ENCODE measurements around the gene CCDC60.

Gene CCDC60

DNA sequence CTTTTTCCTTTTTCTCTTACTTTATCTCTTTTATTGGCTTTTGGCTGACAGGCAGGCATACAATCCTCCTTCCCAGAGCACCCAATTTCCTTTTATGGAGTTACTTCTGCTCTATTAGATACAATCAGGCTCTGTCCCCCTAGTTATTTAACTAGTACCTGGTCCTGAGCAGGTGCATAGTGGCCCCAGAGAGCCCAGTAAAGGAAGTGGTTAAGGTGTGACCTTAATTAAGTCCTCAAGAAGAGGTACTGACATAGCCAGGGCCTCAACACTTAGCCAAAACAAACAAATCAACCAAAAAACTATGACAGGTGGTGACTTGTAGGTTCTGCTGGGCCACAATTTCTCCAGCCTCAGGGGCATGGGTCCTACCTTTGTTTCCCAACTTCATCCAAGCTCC is 82.9 kb downstream of the CCDC60 start:
- TF ChIP-seq POLR2AphosphoS5 (IDR thresholded peaks at IDR 0.05; ENCODE audit: low read depth, low read length) (no peak), POU2F2 (IDR thresholded peaks at IDR 0.05; ENCODE audit: low read depth, low read length) (no peak), TAF1 (IDR thresholded peaks at IDR 0.05; ENCODE audit: low read depth, low read length) (no peak), SPI1 (IDR thresholded peaks at IDR 0.05; ENCODE audit: low read depth, low read length) (no peak), POLR2A (IDR thresholded peaks at IDR 0.05; ENCODE audit: low read depth, low read length) (no peak), PAX5 (IDR thresholded peaks at IDR 0.05; ENCODE audit: insufficient read depth, low read length, severe bottlenecking) (no peak)
- DNase-seq (ENCODE audit: insufficient read length, low spot score) (no peak), FAIRE-seq (no peak)

DNA sequence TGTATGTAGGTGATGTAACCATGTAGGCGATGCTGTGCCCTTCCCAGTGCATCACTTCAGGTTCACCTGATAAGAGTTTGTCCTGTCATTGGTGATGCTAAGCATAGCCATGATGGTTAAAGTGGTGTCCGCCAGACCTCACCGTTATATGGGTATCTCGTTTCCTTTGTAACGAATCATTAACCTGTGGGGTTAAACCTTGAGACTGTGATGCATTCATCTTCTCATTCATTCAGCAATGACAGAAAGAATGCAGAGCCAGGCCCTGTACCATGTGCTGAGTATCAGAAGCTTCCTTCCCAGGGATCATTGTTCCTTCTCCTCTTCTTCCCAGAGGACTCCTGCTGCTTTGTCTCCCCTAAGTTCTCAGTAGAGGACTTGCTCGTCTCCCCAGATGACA is 84.9 kb downstream of the CCDC60 start:
- no peak for FAIRE-seq
- TF ChIP-seq TAF1 (IDR thresholded peaks at IDR 0.05; ENCODE audit: low read depth, low read length) (no peak), POLR2A (IDR thresholded peaks at IDR 0.05; ENCODE audit: low read depth, low read length) (no peak), POU2F2 (IDR thresholded peaks at IDR 0.05; ENCODE audit: low read depth, low read length) (no peak), PAX5 (IDR thresholded peaks at IDR 0.05; ENCODE audit: insufficient read depth, low read length, severe bottlenecking) (no peak), SPI1 (IDR thresholded peaks at IDR 0.05; ENCODE audit: low read depth, low read length) (no peak), POLR2AphosphoS5 (IDR thresholded peaks at IDR 0.05; ENCODE audit: low read depth, low read length) (no peak)

GRCh38 chr12:119423285-119423684 is 88.8 kb downstream of the CCDC60 start:
- FAIRE-seq (no peak), DNase-seq (ENCODE audit: insufficient read length, low spot score) (no peak)
- TF ChIP-seq POU2F2 (IDR thresholded peaks at IDR 0.05; ENCODE audit: low read depth, low read length) = no peak
- no peak for TF ChIP-seq SPI1 (IDR thresholded peaks at IDR 0.05; ENCODE audit: low read depth, low read length)
- no peak for TF ChIP-seq POLR2AphosphoS5 (IDR thresholded peaks at IDR 0.05; ENCODE audit: low read depth, low read length)
- TF ChIP-seq TAF1 (IDR thresholded peaks at IDR 0.05; ENCODE audit: low read depth, low read length) = no peak

More for the DNA sequence above, 84.9 kb downstream of the CCDC60 start:
- no peak for DNase-seq (ENCODE audit: insufficient read length, low spot score)

DNA sequence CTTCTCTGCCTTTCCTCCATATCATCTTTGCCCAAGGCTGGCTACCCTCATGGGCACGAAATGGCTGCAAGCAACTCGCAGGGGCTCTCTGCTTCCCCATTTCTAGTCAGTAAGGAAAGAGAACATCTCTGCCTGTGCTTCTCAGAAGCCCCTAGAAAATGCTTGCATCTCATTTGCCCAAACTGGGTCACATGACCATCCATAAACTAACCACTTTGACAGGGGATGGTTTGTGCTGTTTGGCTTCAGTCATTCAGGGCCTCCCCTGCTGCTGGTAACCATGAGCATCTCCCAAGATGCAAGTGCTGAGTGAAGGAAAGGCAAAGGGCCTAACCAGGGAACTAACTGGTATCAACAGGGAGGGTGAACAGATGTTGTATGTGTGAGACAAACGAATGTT is 91.1 kb downstream of the CCDC60 start:
- DNase-seq (ENCODE audit: insufficient read length, low spot score) (no peak), FAIRE-seq (no peak)
- TF ChIP-seq POU2F2 (IDR thresholded peaks at IDR 0.05; ENCODE audit: low read depth, low read length) (no peak), POLR2AphosphoS5 (IDR thresholded peaks at IDR 0.05; ENCODE audit: low read depth, low read length) (no peak), POLR2A (IDR thresholded peaks at IDR 0.05; ENCODE audit: low read depth, low read length) (no peak), SPI1 (IDR thresholded peaks at IDR 0.05; ENCODE audit: low read depth, low read length) (no peak), TAF1 (IDR thresholded peaks at IDR 0.05; ENCODE audit: low read depth, low read length) (no peak), PAX5 (IDR thresholded peaks at IDR 0.05; ENCODE audit: insufficient read depth, low read length, severe bottlenecking) (no peak)

GRCh38 chr12:119431151-119431550 is 96.6 kb downstream of the CCDC60 start:
- TF ChIP-seq PAX5 (IDR thresholded peaks at IDR 0.05; ENCODE audit: insufficient read depth, low read length, severe bottlenecking) (no peak), TAF1 (IDR thresholded peaks at IDR 0.05; ENCODE audit: low read depth, low read length) (no peak), POLR2AphosphoS5 (IDR thresholded peaks at IDR 0.05; ENCODE audit: low read depth, low read length) (no peak), POLR2A (IDR thresholded peaks at IDR 0.05; ENCODE audit: low read depth, low read length) (no peak), SPI1 (IDR thresholded peaks at IDR 0.05; ENCODE audit: low read depth, low read length) (no peak), POU2F2 (IDR thresholded peaks at IDR 0.05; ENCODE audit: low read depth, low read length) (no peak)
- DNase-seq (ENCODE audit: insufficient read length, low spot score) (no peak), FAIRE-seq (no peak)

DNA sequence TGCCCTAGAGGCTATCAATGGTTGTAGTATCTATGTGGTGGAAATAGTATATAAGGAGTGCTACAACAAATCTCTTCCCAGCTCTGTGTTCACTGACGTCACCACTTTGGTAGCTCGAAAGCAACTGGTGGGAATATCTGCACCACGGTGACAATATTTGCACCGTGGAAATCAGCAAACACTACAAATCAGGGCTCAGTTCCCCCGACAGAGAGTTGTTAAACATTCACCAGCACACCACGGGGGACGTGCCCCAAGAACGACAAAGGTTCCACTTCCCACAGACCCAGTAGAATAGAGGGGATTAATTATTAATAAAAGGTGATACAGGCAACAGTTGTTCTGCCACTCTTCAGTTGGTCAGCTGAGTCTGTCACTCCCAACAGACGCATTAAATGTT is 98.4 kb downstream of the CCDC60 start:
- DNase-seq (ENCODE audit: insufficient read length, low spot score) (no peak), FAIRE-seq (no peak)
- TF ChIP-seq TAF1 (IDR thresholded peaks at IDR 0.05; ENCODE audit: low read depth, low read length) = no peak
- no peak for TF ChIP-seq SPI1 (IDR thresholded peaks at IDR 0.05; ENCODE audit: low read depth, low read length)
- no peak for TF ChIP-seq PAX5 (IDR thresholded peaks at IDR 0.05; ENCODE audit: insufficient read depth, low read length, severe bottlenecking)
- TF ChIP-seq POLR2AphosphoS5 (IDR thresholded peaks at IDR 0.05; ENCODE audit: low read depth, low read length) = no peak
- no peak for TF ChIP-seq POU2F2 (IDR thresholded peaks at IDR 0.05; ENCODE audit: low read depth, low read length)
- TF ChIP-seq POLR2A (IDR thresholded peaks at IDR 0.05; ENCODE audit: low read depth, low read length) = no peak

- FAIRE-seq (no peak), DNase-seq (ENCODE audit: insufficient read length, low spot score) (no peak)
- no peak for TF ChIP-seq SPI1 (IDR thresholded peaks at IDR 0.05; ENCODE audit: low read depth, low read length)
- no peak for TF ChIP-seq POLR2A (IDR thresholded peaks at IDR 0.05; ENCODE audit: low read depth, low read length)
- no peak for TF ChIP-seq POLR2AphosphoS5 (IDR thresholded peaks at IDR 0.05; ENCODE audit: low read depth, low read length)
- no peak for TF ChIP-seq TAF1 (IDR thresholded peaks at IDR 0.05; ENCODE audit: low read depth, low read length)
- no peak for TF ChIP-seq PAX5 (IDR thresholded peaks at IDR 0.05; ENCODE audit: insufficient read depth, low read length, severe bottlenecking)
- no peak for TF ChIP-seq POU2F2 (IDR thresholded peaks at IDR 0.05; ENCODE audit: low read depth, low read length)
Observed at GRCh38 chr12:119440803-119441360, 106.4 kb downstream of the CCDC60 start.

DNA sequence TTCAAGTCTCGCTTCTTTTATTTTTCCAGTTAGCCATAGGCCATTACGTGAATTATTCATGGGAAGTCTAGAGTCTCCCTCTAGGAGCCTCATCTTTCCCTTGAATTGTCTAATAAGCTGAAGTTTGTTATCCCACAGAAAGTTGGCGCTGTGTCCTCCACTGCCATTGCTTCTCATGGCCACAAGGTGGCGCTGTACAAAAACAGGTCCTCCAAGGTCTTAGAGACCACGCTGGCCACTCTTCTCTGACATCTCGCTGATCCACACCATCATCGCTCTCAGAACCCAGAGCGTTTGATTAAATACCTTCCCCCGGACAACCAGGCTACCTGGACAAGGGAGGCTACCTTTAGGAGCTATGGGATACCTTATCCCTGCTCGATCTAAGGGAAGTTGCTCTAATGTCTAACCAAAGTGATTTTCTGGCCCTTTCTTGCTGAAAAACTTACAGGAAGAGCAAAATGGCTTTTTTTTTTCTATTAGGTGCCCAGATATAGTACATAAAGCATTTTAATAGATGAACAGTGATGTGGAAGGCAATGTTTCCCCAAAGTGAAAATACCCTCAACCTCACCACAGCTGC is 110.0 kb downstream of the CCDC60 start:
- DNase-seq (ENCODE audit: insufficient read length, low spot score) = peak; percentile 32
- peak; percentile 84 for FAIRE-seq

DNA sequence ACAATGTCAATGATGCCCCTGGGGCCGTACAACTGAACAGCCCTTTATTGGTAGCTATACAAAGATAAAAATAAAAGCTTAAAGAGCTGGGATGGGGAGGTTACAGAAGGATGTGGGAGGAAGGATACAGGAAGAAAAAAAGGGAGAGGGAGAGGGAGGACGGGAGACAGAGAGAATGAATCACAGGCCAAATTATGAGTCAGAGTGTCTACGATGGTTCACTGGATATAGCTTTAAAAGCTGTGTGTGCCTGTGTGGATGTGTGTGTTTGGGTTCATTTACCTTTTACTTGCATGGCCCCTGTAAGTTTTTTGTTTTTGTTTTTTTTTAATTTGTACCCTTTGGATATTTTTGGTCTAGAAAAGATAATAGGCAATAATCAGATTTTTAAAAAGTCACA is 111.9 kb downstream of the CCDC60 start:
- FAIRE-seq (no peak), DNase-seq (ENCODE audit: insufficient read length, low spot score) (no peak)

More for the DNA sequence above, 110.0 kb downstream of the CCDC60 start:
- TF ChIP-seq POLR2A (IDR thresholded peaks at IDR 0.05; ENCODE audit: low read depth, low read length) = no peak
- TF ChIP-seq PAX5 (IDR thresholded peaks at IDR 0.05; ENCODE audit: insufficient read depth, low read length, severe bottlenecking) = no peak
- TF ChIP-seq TAF1 (IDR thresholded peaks at IDR 0.05; ENCODE audit: low read depth, low read length) = no peak
- no peak for TF ChIP-seq SPI1 (IDR thresholded peaks at IDR 0.05; ENCODE audit: low read depth, low read length)

More for the DNA sequence above, 111.9 kb downstream of the CCDC60 start:
- TF ChIP-seq TAF1 (IDR thresholded peaks at IDR 0.05; ENCODE audit: low read depth, low read length) = no peak
- TF ChIP-seq POLR2A (IDR thresholded peaks at IDR 0.05; ENCODE audit: low read depth, low read length) = no peak
- no peak for TF ChIP-seq PAX5 (IDR thresholded peaks at IDR 0.05; ENCODE audit: insufficient read depth, low read length, severe bottlenecking)
- no peak for TF ChIP-seq SPI1 (IDR thresholded peaks at IDR 0.05; ENCODE audit: low read depth, low read length)
- TF ChIP-seq POLR2AphosphoS5 (IDR thresholded peaks at IDR 0.05; ENCODE audit: low read depth, low read length) = no peak
- TF ChIP-seq POU2F2 (IDR thresholded peaks at IDR 0.05; ENCODE audit: low read depth, low read length) = no peak

Data from GM12891 (cell line).